HG03159 (cell line): Measurements from ENCODE around the gene YLPM1.
"Not testable (repeated sequence)": the region's sequence is repeated elsewhere in the genome, so short reads cannot be mapped to it uniquely, and the experiment has no call there.

Experiments used
- ATAC-seq: cut with Tn5 transposase; IDR thresholded peaks from one replicate; pipeline ENCODE4 v1.9.1; 2021; ENCODE audit warnings: mild to moderate bottlenecking, moderate library complexity; ENCODE audit not compliant: unreplicated experiment

The YLPM1 gene, protein sequence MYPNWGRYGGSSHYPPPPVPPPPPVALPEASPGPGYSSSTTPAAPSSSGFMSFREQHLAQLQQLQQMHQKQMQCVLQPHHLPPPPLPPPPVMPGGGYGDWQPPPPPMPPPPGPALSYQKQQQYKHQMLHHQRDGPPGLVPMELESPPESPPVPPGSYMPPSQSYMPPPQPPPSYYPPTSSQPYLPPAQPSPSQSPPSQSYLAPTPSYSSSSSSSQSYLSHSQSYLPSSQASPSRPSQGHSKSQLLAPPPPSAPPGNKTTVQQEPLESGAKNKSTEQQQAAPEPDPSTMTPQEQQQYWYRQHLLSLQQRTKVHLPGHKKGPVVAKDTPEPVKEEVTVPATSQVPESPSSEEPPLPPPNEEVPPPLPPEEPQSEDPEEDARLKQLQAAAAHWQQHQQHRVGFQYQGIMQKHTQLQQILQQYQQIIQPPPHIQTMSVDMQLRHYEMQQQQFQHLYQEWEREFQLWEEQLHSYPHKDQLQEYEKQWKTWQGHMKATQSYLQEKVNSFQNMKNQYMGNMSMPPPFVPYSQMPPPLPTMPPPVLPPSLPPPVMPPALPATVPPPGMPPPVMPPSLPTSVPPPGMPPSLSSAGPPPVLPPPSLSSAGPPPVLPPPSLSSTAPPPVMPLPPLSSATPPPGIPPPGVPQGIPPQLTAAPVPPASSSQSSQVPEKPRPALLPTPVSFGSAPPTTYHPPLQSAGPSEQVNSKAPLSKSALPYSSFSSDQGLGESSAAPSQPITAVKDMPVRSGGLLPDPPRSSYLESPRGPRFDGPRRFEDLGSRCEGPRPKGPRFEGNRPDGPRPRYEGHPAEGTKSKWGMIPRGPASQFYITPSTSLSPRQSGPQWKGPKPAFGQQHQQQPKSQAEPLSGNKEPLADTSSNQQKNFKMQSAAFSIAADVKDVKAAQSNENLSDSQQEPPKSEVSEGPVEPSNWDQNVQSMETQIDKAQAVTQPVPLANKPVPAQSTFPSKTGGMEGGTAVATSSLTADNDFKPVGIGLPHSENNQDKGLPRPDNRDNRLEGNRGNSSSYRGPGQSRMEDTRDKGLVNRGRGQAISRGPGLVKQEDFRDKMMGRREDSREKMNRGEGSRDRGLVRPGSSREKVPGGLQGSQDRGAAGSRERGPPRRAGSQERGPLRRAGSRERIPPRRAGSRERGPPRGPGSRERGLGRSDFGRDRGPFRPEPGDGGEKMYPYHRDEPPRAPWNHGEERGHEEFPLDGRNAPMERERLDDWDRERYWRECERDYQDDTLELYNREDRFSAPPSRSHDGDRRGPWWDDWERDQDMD (N-terminal part only)

DNA sequence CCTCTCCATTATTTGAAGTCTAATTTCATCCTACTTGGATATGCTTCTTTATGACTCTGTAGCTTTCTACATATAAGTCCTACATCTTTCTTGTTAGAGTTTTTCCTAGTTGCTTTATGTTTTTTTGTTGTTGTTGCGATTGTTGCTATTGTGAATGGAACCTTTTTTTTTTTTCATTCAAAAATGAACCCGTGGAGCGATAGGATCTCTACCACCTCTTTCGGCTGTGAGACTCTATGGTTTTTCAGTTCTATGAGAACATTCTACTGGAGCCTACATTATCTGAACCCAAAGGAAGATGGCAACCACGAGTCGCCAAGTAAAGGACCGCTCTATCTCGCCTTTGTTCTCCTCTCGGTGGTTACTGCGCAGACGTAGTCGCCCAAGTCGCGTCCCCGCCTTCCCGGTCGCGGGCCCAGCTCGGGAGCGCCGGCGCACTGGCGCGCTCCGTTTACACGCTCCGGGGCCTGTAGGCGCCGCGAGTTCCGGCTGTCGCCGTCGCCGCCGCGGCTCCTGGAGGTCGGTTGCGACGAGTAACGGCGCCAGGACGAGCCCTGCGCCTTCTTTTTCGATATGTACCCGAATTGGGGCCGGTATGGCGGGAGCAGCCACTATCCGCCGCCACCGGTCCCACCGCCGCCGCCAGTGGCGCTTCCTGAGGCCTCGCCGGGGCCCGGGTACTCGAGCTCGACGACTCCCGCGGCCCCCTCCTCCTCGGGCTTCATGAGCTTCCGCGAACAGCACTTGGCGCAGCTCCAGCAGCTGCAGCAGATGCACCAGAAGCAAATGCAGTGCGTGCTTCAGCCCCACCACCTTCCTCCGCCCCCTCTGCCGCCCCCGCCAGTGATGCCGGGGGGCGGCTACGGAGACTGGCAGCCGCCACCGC lies at the start of gene YLPM1:
TSS of gene YLPM1 (plus strand) at position 400 of the 886 bp plus-strand sequence. CDS start at position 574, 174 bp downstream.
- ATAC-seq, result peak; percentile 92

GRCh38 chr14:74713395-74713735 lies 49.8 kb upstream of the YLPM1 start:
- ATAC-seq, result no peak

GRCh38 chr14:74720526-74720925 lies 42.6 kb upstream of the YLPM1 start:
- no peak for ATAC-seq

GRCh38 chr14:74723134-74723533 lies 40.0 kb upstream of the YLPM1 start:
- ATAC-seq, result no peak

- no peak for ATAC-seq
These were observed 30.7 kb upstream of the YLPM1 start for GRCh38 chr14:74732387-74732786.

GRCh38 chr14:74733221-74733620 lies 29.9 kb upstream of the YLPM1 start:
- no peak for ATAC-seq

DNA sequence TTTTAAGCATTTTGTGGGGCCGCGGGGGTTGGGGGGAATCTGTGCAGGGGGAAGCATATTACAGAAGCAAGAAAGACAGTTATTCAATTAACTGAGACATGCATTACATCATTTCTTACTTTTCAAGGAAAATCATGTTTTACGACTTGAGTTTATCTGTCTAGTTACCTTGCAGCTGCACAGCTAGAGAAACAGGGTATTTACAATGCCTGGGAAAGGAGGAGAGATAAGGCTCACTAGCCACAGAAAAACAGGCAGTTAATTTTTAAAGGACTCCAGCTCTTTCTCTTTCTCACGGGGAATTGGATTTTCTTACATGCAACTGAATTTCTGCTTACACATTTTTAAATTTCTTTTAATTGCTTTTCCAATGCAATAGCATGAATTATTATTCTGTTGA lies 28.0 kb upstream of the YLPM1 start:
- no peak for ATAC-seq

GRCh38 chr14:74737753-74738325 lies 25.3 kb upstream of the YLPM1 start:
- ATAC-seq, result no peak

GRCh38 chr14:74739293-74740030 lies 23.7 kb upstream of the YLPM1 start:
- ATAC-seq, result no peak

- no peak for ATAC-seq
These were observed 15.9 kb upstream of the YLPM1 start for GRCh38 chr14:74747237-74747636.

DNA sequence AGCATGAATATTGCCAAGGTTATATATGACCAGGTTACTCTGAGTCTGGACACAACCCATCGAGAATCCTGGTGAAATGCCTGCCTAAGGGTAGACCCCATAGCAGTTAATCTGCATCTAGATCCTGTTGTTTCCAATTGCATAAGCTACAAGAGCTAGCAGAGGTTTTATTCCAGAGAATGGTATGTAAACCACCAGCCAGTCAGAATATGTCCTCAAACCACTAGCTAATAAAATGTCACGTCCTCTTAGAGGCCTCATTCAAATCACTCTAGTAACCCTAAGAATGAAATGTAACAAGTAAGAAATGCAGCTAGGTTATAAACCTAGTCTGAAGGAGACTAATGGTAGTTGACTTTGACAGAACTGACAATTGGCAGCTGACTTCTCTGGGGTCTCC lies 9.0 kb upstream of the YLPM1 start:
- ATAC-seq, result no peak

- no peak for ATAC-seq
These were observed 8.2 kb upstream of the YLPM1 start for GRCh38 chr14:74754899-74755298.

- ATAC-seq, result no peak
These were observed 6.8 kb upstream of the YLPM1 start for GRCh38 chr14:74756326-74756725.

- ATAC-seq, result not testable (repeated sequence)
These were observed 4.6 kb upstream of the YLPM1 start for GRCh38 chr14:74758505-74758904.

GRCh38 chr14:74763803-74764531 lies 851 bp downstream of the YLPM1 start:
- no peak for ATAC-seq

DNA sequence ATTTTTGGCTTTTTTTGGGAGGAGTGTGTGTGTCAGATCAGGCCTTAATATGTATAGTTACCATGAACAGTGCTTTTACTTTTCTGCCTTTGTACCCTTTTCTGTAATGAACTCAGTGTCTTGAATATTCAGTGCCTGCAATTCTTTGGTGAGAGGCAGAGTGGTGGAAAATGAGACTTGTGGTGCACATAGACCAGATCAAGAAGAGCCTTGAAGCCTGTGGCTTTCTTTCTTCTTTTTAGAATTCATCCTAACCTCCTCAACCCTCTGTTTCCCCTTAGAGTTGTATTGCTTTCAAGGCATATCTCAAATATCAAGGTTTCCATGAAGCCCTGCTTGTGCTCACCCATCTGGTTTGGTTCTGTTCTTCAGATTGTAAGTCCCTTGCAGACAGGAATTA lies 2.6 kb downstream of the YLPM1 start:
- no peak for ATAC-seq

DNA sequence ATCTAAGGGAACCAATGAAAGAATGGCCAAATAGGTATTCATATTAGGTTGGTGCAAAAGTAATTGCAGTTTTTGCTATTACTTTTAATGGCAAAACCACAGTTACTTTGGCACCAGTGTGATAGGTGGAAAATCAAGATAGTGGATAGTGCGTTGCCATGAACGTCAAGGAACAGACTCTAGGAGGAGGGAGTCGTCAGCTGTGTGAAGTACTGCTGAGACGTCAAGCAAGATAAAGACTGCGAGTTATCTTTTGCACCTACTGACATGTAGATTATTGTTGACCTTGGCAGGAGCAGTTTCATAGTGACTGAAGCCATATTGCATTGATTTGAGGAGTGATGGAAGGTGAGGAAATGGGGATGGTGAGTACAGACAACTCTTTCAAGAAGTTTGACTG lies 8.3 kb downstream of the YLPM1 start:
- ATAC-seq, result no peak

DNA sequence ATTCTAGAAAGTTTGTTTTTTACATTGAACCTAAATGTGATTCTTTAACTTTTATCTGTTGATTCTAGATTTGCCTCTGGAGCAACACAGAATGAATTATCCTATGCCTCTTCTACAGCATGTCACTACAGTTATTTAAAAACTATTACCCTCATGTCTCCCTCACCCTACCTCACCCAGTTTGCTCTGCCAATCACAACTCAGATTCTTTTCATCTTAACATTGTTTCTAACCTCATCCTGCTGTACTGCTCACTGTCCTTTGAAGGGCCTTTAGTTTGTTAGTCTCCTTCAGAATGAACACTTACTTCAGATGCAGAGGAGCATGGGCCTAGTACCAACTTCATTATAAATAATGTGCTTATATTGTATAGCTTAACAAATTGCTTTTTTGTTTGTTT lies 21.5 kb downstream of the YLPM1 start:
- no peak for ATAC-seq
